Adrenal gland (tissue), 5 donors: ENCODE data around the gene LAMA2.

Experiments used
- POLR2A ChIP-seq, 2 donors: fragments of 450-650 bp; IDR thresholded peaks; one replicate each; pipeline ENCODE4 v1.6.1; 2017; ENCODE audit warnings: antibody characterized with exemption in 2 of 2, mild to moderate bottlenecking in 2 of 2, moderate library complexity in 1 of 2
- TF ChIP-seq, protein P1 (sequence below), 6 experiments: fragments of 450-650 bp in 4 of 6; fragments of 200-600 bp in 2 of 6; sonication (generic) in 1 of 6; IDR thresholded peaks; 1 replicate in 5 of 6; 2 replicates in 1 of 6; pipeline versions ENCODE4 v1.5.1 to v1.8.0; 2016 to 2021; ENCODE audit warnings: antibody characterized with exemption in 6 of 6, mild to moderate bottlenecking in 2 of 6, moderate library complexity in 1 of 6
- donor health status: DM: no; HTN: no; CAD: no.

DNA sequence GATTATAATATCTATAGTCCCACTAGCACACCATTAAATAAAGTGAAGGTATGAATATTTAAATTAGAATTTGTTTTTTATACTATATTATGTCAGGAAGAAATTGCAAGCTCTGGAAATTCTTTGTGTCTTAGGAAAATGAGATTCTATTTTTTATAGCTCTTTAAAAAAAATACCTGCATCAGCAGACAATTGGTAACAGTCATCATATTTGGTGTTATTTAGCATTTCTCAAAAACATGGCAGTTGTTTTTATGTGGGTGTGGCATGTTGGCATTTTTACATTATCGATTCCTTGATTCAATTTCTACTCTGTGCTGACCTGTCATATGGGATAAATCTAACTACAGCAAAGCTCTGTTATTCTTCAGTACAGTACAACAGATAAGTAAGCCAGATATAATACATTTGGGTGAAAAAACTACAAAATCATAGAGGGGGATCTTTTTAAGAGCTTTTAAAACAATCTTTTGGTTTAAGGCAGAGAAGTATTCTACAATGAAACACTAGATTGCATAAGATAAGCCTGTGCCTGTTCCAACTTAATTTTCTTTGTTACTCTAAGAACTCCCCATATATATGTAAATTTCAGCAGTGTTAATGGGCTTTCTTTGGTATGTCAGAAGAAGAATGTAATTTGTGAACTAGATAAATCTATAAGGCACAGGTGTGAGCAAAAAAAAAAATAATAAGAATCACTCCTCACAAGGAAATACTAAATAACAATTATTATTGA, 71.5 kb downstream of the LAMA2 start:
- TF ChIP-seq, protein P1, sequence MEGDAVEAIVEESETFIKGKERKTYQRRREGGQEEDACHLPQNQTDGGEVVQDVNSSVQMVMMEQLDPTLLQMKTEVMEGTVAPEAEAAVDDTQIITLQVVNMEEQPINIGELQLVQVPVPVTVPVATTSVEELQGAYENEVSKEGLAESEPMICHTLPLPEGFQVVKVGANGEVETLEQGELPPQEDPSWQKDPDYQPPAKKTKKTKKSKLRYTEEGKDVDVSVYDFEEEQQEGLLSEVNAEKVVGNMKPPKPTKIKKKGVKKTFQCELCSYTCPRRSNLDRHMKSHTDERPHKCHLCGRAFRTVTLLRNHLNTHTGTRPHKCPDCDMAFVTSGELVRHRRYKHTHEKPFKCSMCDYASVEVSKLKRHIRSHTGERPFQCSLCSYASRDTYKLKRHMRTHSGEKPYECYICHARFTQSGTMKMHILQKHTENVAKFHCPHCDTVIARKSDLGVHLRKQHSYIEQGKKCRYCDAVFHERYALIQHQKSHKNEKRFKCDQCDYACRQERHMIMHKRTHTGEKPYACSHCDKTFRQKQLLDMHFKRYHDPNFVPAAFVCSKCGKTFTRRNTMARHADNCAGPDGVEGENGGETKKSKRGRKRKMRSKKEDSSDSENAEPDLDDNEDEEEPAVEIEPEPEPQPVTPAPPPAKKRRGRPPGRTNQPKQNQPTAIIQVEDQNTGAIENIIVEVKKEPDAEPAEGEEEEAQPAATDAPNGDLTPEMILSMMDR (IDR thresholded peaks at IDR 0.05), result no peak
- TF ChIP-seq POLR2A (IDR thresholded peaks at IDR 0.05), result no peak
